ENCODE data around the gene SEMA3G.

Gene SEMA3G

GRCh38 chr3:52463416-52463815, 18.5 kb upstream of the SEMA3G start:
- H3K4me3 ChIP-seq (ENCODE audit: low read depth in 1 of 2, low read length in 2 of 2), result no peak overlapping the region
- no peaks in the 10 kb centered on the region for H3K9me3 ChIP-seq (ENCODE audit: control insufficient read depth in 1 of 2, low read length in 2 of 2)
- no peak overlapping the region for H3K27ac ChIP-seq (ENCODE audit: low read depth, low read length)
- peaks cover 0 to 3% of the 10 kb centered on the region in 2 donors for H3K4me1 ChIP-seq (ENCODE audit: control insufficient read depth in 1 of 2, insufficient read depth in 2 of 2, low read length in 2 of 2)
- H3K9ac ChIP-seq (ENCODE audit: low read depth in 1 of 2, low read length in 2 of 2), result no peak overlapping the region
- peaks cover 15 to 46% of the 10 kb centered on the region in 2 donors for H3K36me3 ChIP-seq (ENCODE audit: control insufficient read depth in 1 of 2, insufficient read depth in 2 of 2, low read length in 2 of 2)
- H3K27me3 ChIP-seq (ENCODE audit: control insufficient read depth in 1 of 2, insufficient read depth in 2 of 2, low read length in 2 of 2), result no peaks in the 10 kb centered on the region

GRCh38 chr3:52461874-52462273, 17.0 kb upstream of the SEMA3G start:
- no peak overlapping the region for H3K27ac ChIP-seq (ENCODE audit: low read depth, low read length)
- no peaks in the 10 kb centered on the region for H3K9me3 ChIP-seq (ENCODE audit: control insufficient read depth in 1 of 2, low read length in 2 of 2)
- no peaks in the 10 kb centered on the region for H3K27me3 ChIP-seq (ENCODE audit: control insufficient read depth in 1 of 2, insufficient read depth in 2 of 2, low read length in 2 of 2)
- peaks cover 0 to 7% of the 10 kb centered on the region in 2 donors for H3K4me1 ChIP-seq (ENCODE audit: control insufficient read depth in 1 of 2, insufficient read depth in 2 of 2, low read length in 2 of 2)
- H3K36me3 ChIP-seq (ENCODE audit: control insufficient read depth in 1 of 2, insufficient read depth in 2 of 2, low read length in 2 of 2), result peaks cover 15 to 46% of the 10 kb centered on the region in 2 donors
- no peak overlapping the region for H3K9ac ChIP-seq (ENCODE audit: low read depth in 1 of 2, low read length in 2 of 2)
- H3K4me3 ChIP-seq (ENCODE audit: low read depth in 1 of 2, low read length in 2 of 2), result no peak overlapping the region

GRCh38 chr3:52458770-52459545, 14.1 kb upstream of the SEMA3G start:
- H3K27me3 ChIP-seq (ENCODE audit: control insufficient read depth in 1 of 2, insufficient read depth in 2 of 2, low read length in 2 of 2), result no peaks in the 10 kb centered on the region
- peaks cover 20 to 27% of the 10 kb centered on the region in 2 donors for H3K4me1 ChIP-seq (ENCODE audit: control insufficient read depth in 1 of 2, insufficient read depth in 2 of 2, low read length in 2 of 2)
- H3K27ac ChIP-seq (ENCODE audit: low read depth, low read length), result no peak overlapping the region
- no peak overlapping the region for H3K9ac ChIP-seq (ENCODE audit: low read depth in 1 of 2, low read length in 2 of 2)
- H3K9me3 ChIP-seq (ENCODE audit: control insufficient read depth in 1 of 2, low read length in 2 of 2), result no peaks in the 10 kb centered on the region
- no peak overlapping the region for H3K4me3 ChIP-seq (ENCODE audit: low read depth in 1 of 2, low read length in 2 of 2)
- peaks cover 15 to 37% of the 10 kb centered on the region in 2 donors for H3K36me3 ChIP-seq (ENCODE audit: control insufficient read depth in 1 of 2, insufficient read depth in 2 of 2, low read length in 2 of 2)

GRCh38 chr3:52458031-52458760, 13.3 kb upstream of the SEMA3G start:
- H3K36me3 ChIP-seq (ENCODE audit: control insufficient read depth in 1 of 2, insufficient read depth in 2 of 2, low read length in 2 of 2), result peaks cover 12 to 35% of the 10 kb centered on the region in 2 donors
- H3K9me3 ChIP-seq (ENCODE audit: control insufficient read depth in 1 of 2, low read length in 2 of 2), result no peaks in the 10 kb centered on the region
- no peak overlapping the region for H3K27ac ChIP-seq (ENCODE audit: low read depth, low read length)
- peaks cover 20 to 27% of the 10 kb centered on the region in 2 donors for H3K4me1 ChIP-seq (ENCODE audit: control insufficient read depth in 1 of 2, insufficient read depth in 2 of 2, low read length in 2 of 2)
- H3K9ac ChIP-seq (ENCODE audit: low read depth in 1 of 2, low read length in 2 of 2), result no peak overlapping the region
- no peak overlapping the region for H3K4me3 ChIP-seq (ENCODE audit: low read depth in 1 of 2, low read length in 2 of 2)
- no peaks in the 10 kb centered on the region for H3K27me3 ChIP-seq (ENCODE audit: control insufficient read depth in 1 of 2, insufficient read depth in 2 of 2, low read length in 2 of 2)

GRCh38 chr3:52456800-52457183, 11.9 kb upstream of the SEMA3G start:
- Histone ChIP-seq H3K27ac (ENCODE audit: low read depth, low read length) (no peak overlapping the region), H3K4me3 (ENCODE audit: low read depth in 1 of 2, low read length in 2 of 2) (peak overlapping the region; percentile 78 to 84), H3K27me3 (ENCODE audit: control insufficient read depth in 1 of 2, insufficient read depth in 2 of 2, low read length in 2 of 2) (no peaks in the 10 kb centered on the region), H3K9ac (ENCODE audit: low read depth in 1 of 2, low read length in 2 of 2) (peak overlapping the region; percentile 66 to 82), H3K9me3 (ENCODE audit: control insufficient read depth in 1 of 2, low read length in 2 of 2) (no peaks in the 10 kb centered on the region), H3K36me3 (ENCODE audit: control insufficient read depth in 1 of 2, insufficient read depth in 2 of 2, low read length in 2 of 2) (peaks cover 11 to 32% of the 10 kb centered on the region in 2 donors), H3K4me1 (ENCODE audit: control insufficient read depth in 1 of 2, insufficient read depth in 2 of 2, low read length in 2 of 2) (peaks cover 20 to 27% of the 10 kb centered on the region in 2 donors)

GRCh38 chr3:52456169-52456799, 11.4 kb upstream of the SEMA3G start:
- H3K9ac ChIP-seq (ENCODE audit: low read depth in 1 of 2, low read length in 2 of 2), result peak overlapping the region; percentile 66 to 82
- no peaks in the 10 kb centered on the region for H3K9me3 ChIP-seq (ENCODE audit: control insufficient read depth in 1 of 2, low read length in 2 of 2)
- H3K27me3 ChIP-seq (ENCODE audit: control insufficient read depth in 1 of 2, insufficient read depth in 2 of 2, low read length in 2 of 2), result no peaks in the 10 kb centered on the region
- peak overlapping the region; percentile 78 to 84 for H3K4me3 ChIP-seq (ENCODE audit: low read depth in 1 of 2, low read length in 2 of 2)
- H3K4me1 ChIP-seq (ENCODE audit: control insufficient read depth in 1 of 2, insufficient read depth in 2 of 2, low read length in 2 of 2), result peaks cover 20 to 27% of the 10 kb centered on the region in 2 donors
- peaks cover 11 to 31% of the 10 kb centered on the region in 2 donors for H3K36me3 ChIP-seq (ENCODE audit: control insufficient read depth in 1 of 2, insufficient read depth in 2 of 2, low read length in 2 of 2)
- H3K27ac ChIP-seq (ENCODE audit: low read depth, low read length), result peak overlapping the region; percentile 43

- H3K9me3 ChIP-seq (ENCODE audit: control insufficient read depth in 1 of 2, low read length in 2 of 2), result no peaks in the 10 kb centered on the region
- H3K4me3 ChIP-seq (ENCODE audit: low read depth in 1 of 2, low read length in 2 of 2), result peak within 1 kb of the TSS; percentile 84 to 86
- H3K9ac ChIP-seq (ENCODE audit: low read depth in 1 of 2, low read length in 2 of 2), result peak within 1 kb of the TSS; percentile 82 to 98
- peaks cover 11 to 24% of the 10 kb centered on the region in 2 donors for H3K36me3 ChIP-seq (ENCODE audit: control insufficient read depth in 1 of 2, insufficient read depth in 2 of 2, low read length in 2 of 2)
- H3K27ac ChIP-seq (ENCODE audit: low read depth, low read length), result peak within 1 kb of the TSS; percentile 74
- no peaks in the 10 kb centered on the region for H3K27me3 ChIP-seq (ENCODE audit: control insufficient read depth in 1 of 2, insufficient read depth in 2 of 2, low read length in 2 of 2)
- H3K4me1 ChIP-seq (ENCODE audit: control insufficient read depth in 1 of 2, insufficient read depth in 2 of 2, low read length in 2 of 2), result peaks cover 20 to 27% of the 10 kb centered on the region in 2 donors
Measured at GRCh38 chr3:52455283-52456168, 10.6 kb upstream of the SEMA3G start, which contains the start of gene NISCH. TSS of gene NISCH (plus strand) at chr3:52455604. CDS start at chr3:52455642, 38 bp downstream.

GRCh38 chr3:52454938-52455282, 10.0 kb upstream of the SEMA3G start:
- H3K9ac ChIP-seq (ENCODE audit: low read depth in 1 of 2, low read length in 2 of 2), result peak overlapping the region; percentile 82 to 98
- no peaks in the 10 kb centered on the region for H3K9me3 ChIP-seq (ENCODE audit: control insufficient read depth in 1 of 2, low read length in 2 of 2)
- no peaks in the 10 kb centered on the region for H3K27me3 ChIP-seq (ENCODE audit: control insufficient read depth in 1 of 2, insufficient read depth in 2 of 2, low read length in 2 of 2)
- H3K27ac ChIP-seq (ENCODE audit: low read depth, low read length), result peak overlapping the region; percentile 74
- H3K36me3 ChIP-seq (ENCODE audit: control insufficient read depth in 1 of 2, insufficient read depth in 2 of 2, low read length in 2 of 2), result peaks cover 11 to 21% of the 10 kb centered on the region in 2 donors
- H3K4me1 ChIP-seq (ENCODE audit: control insufficient read depth in 1 of 2, insufficient read depth in 2 of 2, low read length in 2 of 2), result peaks cover 24 to 27% of the 10 kb centered on the region in 2 donors
- peak overlapping the region; percentile 84 to 86 for H3K4me3 ChIP-seq (ENCODE audit: low read depth in 1 of 2, low read length in 2 of 2)

GRCh38 chr3:52454250-52454937, 9.5 kb upstream of the SEMA3G start:
- Histone ChIP-seq H3K9me3 (ENCODE audit: control insufficient read depth in 1 of 2, low read length in 2 of 2) (no peaks in the 10 kb centered on the region), H3K4me1 (ENCODE audit: control insufficient read depth in 1 of 2, insufficient read depth in 2 of 2, low read length in 2 of 2) (peaks cover 24 to 27% of the 10 kb centered on the region in 2 donors), H3K4me3 (ENCODE audit: low read depth in 1 of 2, low read length in 2 of 2) (peak overlapping the region; percentile 84 to 86), H3K27ac (ENCODE audit: low read depth, low read length) (peak overlapping the region; percentile 74), H3K27me3 (ENCODE audit: control insufficient read depth in 1 of 2, insufficient read depth in 2 of 2, low read length in 2 of 2) (no peaks in the 10 kb centered on the region), H3K36me3 (ENCODE audit: control insufficient read depth in 1 of 2, insufficient read depth in 2 of 2, low read length in 2 of 2) (peaks cover 11 to 21% of the 10 kb centered on the region in 2 donors), H3K9ac (ENCODE audit: low read depth in 1 of 2, low read length in 2 of 2) (peak overlapping the region; percentile 82 to 98)
